GM12878 (cell line): ENCODE measurements around the gene RIPOR1. TPM values are rescaled to one million over a fixed set of nuclear protein-coding genes. Genes with fewer than 3 reads are reported as not detected.
A peak's percentile ranks its signal among the peaks of the same experiment; 100 is the strongest.

Source experiments
- ATAC-seq: fragments of 200-7000 bp; cut with Tn5 transposase; 3 replicates; pipeline ENCODE4 v1.9.1; 2020; ENCODE audit warnings: mild to moderate bottlenecking, moderate library complexity
- BruUV-seq: library from RNA; stranded (reverse); fragments of 400-500 nt; replicated peaks from 2 replicates; lab custom pipeline; 2021; lab: Mats Ljungman, UMichigan
- CTCF ChIA-PET: fragments of 300-600 bp; sonication (Branson Sonifier 250); formaldehyde crosslinking; extraction: SDS; loops from one replicate; lab custom pipeline; 2021; ENCODE audit warnings: inconsistent platforms; lab: Yijun Ruan, JAX
- POLR2A ChIA-PET: fragments of 350-600 bp; formaldehyde crosslinking; extraction: SDS; loops from one replicate; lab custom pipeline; 2021; ENCODE audit warnings: inconsistent platforms; lab: Charles Lee
- RAD21 ChIA-PET: fragments of 300-600 bp; sonication (Branson Sonifier 250); formaldehyde crosslinking; loops from one replicate; lab custom pipeline; 2023; ENCODE audit warnings: antibody characterized with exemption; ENCODE audit not compliant: unreplicated experiment; lab: Charles Lee
- SMC1A ChIA-PET: fragments of 300-600 bp; sonication (Branson Sonifier 250); formaldehyde crosslinking; loops from one replicate; lab custom pipeline; 2023; ENCODE audit not compliant: unreplicated experiment, uncharacterized antibody; lab: Charles Lee
- DNase-seq: peaks from one replicate; pipeline ENCODE4 v3.0.0-alpha.2; 2011; ENCODE audit warnings: low read depth, low spot score
- FAIRE-seq: peaks from 3 replicates; lab custom pipeline; 2011; peaks lifted over from hg19 to GRCh38; lab: Jason Lieb, UNC
- H2AFZ ChIP-seq: 2 replicates; pipeline ENCODE4 v1.6.0; 2011; ENCODE audit warnings: low read depth, low read length, control low read depth; ENCODE audit not compliant: control insufficient read depth
- H3K27ac ChIP-seq: 2 replicates; pipeline ENCODE4 v1.5.1; 2011; ENCODE audit warnings: control low read depth; ENCODE audit not compliant: control insufficient read depth, insufficient read depth
- H3K27me3 ChIP-seq, 2 experiments: replicated peaks in 1 of 2; 2 replicates each; pipeline versions ENCODE4 v1.6.0 to v1.6.1; 2011; ENCODE audit warnings: low read length in 1 of 2; ENCODE audit not compliant: control insufficient read depth in 2 of 2, insufficient read depth in 2 of 2
- H3K36me3 ChIP-seq, 2 experiments: 2 replicates each; pipeline ENCODE4 v1.5.1; 2011; ENCODE audit warnings: low read length in 1 of 2; ENCODE audit not compliant: control insufficient read depth in 2 of 2, insufficient read depth in 2 of 2
- H3K4me1 ChIP-seq: 2 replicates; pipeline ENCODE4 v1.6.1; 2011; ENCODE audit warnings: mild to moderate bottlenecking, low read length, moderate library complexity, mixed read lengths; ENCODE audit not compliant: control insufficient read depth, insufficient read depth
- H3K4me2 ChIP-seq: 2 replicates; pipeline ENCODE4 v1.6.0; 2011; ENCODE audit warnings: control low read depth; ENCODE audit not compliant: control insufficient read depth, insufficient read depth
- H3K4me3 ChIP-seq: fragments of 200-600 bp; sonication (generic); 2 replicates; pipeline ENCODE4 v1.5.1; 2016
- H3K79me2 ChIP-seq: 2 replicates; pipeline ENCODE4 v1.6.0; 2011; ENCODE audit warnings: low read length; ENCODE audit not compliant: control insufficient read depth, insufficient read depth
- H3K9ac ChIP-seq: 2 replicates; pipeline ENCODE4 v1.8.0; 2011; ENCODE audit warnings: low read length, control low read depth, mixed read lengths; ENCODE audit not compliant: control insufficient read depth, insufficient read depth
- H3K9me3 ChIP-seq: replicated peaks from 3 replicates; pipeline ENCODE4 v1.5.1; 2011; ENCODE audit warnings: mild to moderate bottlenecking, low read length; ENCODE audit not compliant: control insufficient read depth, insufficient read depth
- H4K20me1 ChIP-seq: 2 replicates; pipeline ENCODE4 v1.6.0; 2011; ENCODE audit not compliant: control insufficient read depth, insufficient read depth
- ATF2 ChIP-seq: IDR thresholded peaks from 2 replicates; pipeline ENCODE4 v1.6.1; 2012; ENCODE audit warnings: low read length, inconsistent platforms
- DPF2 ChIP-seq: fragments of 450-650 bp; IDR thresholded peaks from 2 replicates; pipeline ENCODE4 v1.6.1; 2017; ENCODE audit warnings: mild to moderate bottlenecking
- EED ChIP-seq: sonication (generic); IDR thresholded peaks from 2 replicates; pipeline ENCODE4 v1.6.1; 2016; ENCODE audit warnings: antibody characterized with exemption, low read depth
- IKZF2 ChIP-seq, 2 experiments: fragments of 450-650 bp; IDR thresholded peaks; 2 replicates each; pipeline ENCODE4 v1.6.1; 2017; ENCODE audit warnings: mild to moderate bottlenecking in 2 of 2, moderate library complexity in 2 of 2
- MEF2B ChIP-seq: fragments of 450-650 bp; IDR thresholded peaks from 2 replicates; pipeline ENCODE4 v1.6.1; 2018; ENCODE audit warnings: mild to moderate bottlenecking, moderate library complexity; ENCODE audit not compliant: partially characterized antibody, poor library complexity, severe bottlenecking
- MTA3 ChIP-seq: IDR thresholded peaks from 2 replicates; pipeline ENCODE4 v1.6.1; 2012; ENCODE audit warnings: low read length, inconsistent platforms, borderline replicate concordance
- MXI1 ChIP-seq: fragments of 150-350 bp; IDR thresholded peaks from 2 replicates; pipeline ENCODE4 v1.6.1; 2011; ENCODE audit warnings: low read depth, mild to moderate bottlenecking, inconsistent platforms, low read length, improper control_type of control experiment
- PAX5 ChIP-seq: IDR thresholded peaks from 2 replicates; pipeline ENCODE4 v1.6.1; 2011; ENCODE audit warnings: low read depth, low read length, borderline replicate concordance
- POLR2A ChIP-seq: IDR thresholded peaks from 2 replicates; pipeline ENCODE4 v1.6.1; 2011; ENCODE audit warnings: low read depth, mild to moderate bottlenecking, low read length
- POLR2AphosphoS5 ChIP-seq: IDR thresholded peaks from 2 replicates; pipeline ENCODE4 v1.6.1; 2011; ENCODE audit warnings: mild to moderate bottlenecking, low read length, inconsistent platforms
- RAD21 ChIP-seq: IDR thresholded peaks from 2 replicates; pipeline ENCODE4 v1.6.1; 2011; ENCODE audit warnings: mild to moderate bottlenecking, low read depth, low read length, moderate library complexity; ENCODE audit not compliant: insufficient read depth
- RUNX3 ChIP-seq: IDR thresholded peaks from 2 replicates; pipeline ENCODE4 v1.6.1; 2012; ENCODE audit warnings: low read length, inconsistent platforms
- TCF12 ChIP-seq: IDR thresholded peaks from 2 replicates; pipeline ENCODE4 v1.6.1; 2011; ENCODE audit warnings: low read depth, mild to moderate bottlenecking, low read length
- TCF3 ChIP-seq: IDR thresholded peaks from 2 replicates; pipeline ENCODE4 v1.6.1; 2012; ENCODE audit warnings: low read depth, mild to moderate bottlenecking, low read length, borderline replicate concordance; ENCODE audit not compliant: insufficient read depth
- WGBS: methylation state at CpG from one replicate; pipeline ENCODE4 v1.1.6; 2016; ENCODE audit warnings: low lambda C conversion rate; ENCODE audit not compliant: insufficient replicate concordance, insufficient coverage; ENCODE audit errors: missing lambda C conversion rate; 5-methylcytosine and 5-hydroxymethylcytosine counted together
- in situ Hi-C: fragments of 300-500 bp; cut with MboI; formaldehyde crosslinking; loops from 9 replicates; pipeline ENCODE4 v1.14.3; 2018; ENCODE audit warnings: mixed read lengths
- intact Hi-C: fragments of 100-400 bp; cut with micrococcal nuclease; formaldehyde crosslinking; loops from one replicate; pipeline ENCODE4 v1.14.2; 2022; ENCODE audit not compliant: unreplicated experiment
- polyA plus RNA-seq, 11 experiments: library from polyadenylated mRNA; depleted of rRNA in 4 of 11; unstranded in 6 of 11; stranded (reverse) in 5 of 11; fragments of >200 nt; fragmentation: Nextera tagmentation in 4 of 11; fragmentation: Illumina TruSeq in 1 of 11; extraction: Ambion mirVana in 4 of 11; extraction: Trizol in 1 of 11; gene quantifications; 1 replicate in 1 of 11; 2 replicates in 10 of 11; pipeline versions ENCODE4 v1.2.1 to v1.2.3, GENCODE V29; 2011 to 2016; ENCODE audit warnings: inconsistent platforms in 2 of 11, missing spikeins in 2 of 11, low read depth in 1 of 11
- total RNA-seq, 4 experiments: library from RNA; depleted of rRNA in 3 of 4; stranded (reverse); fragments of >200 nt in 3 of 4; fragmentation: Illumina TruSeq in 1 of 4; extraction: Trizol in 1 of 4; gene quantifications; 2 replicates each; pipeline versions ENCODE4 v1.2.1 to v1.2.3, GENCODE V29; 2013 to 2021

Gene RIPOR1
- total and polyA plus RNA-seq, 10 of the 15 experiments (the other 5 are each of a cell fraction or from before 2014, with no cell fraction given) = 0.13 to 28.5 (median 7.0) TPM

- no peaks in the 10 kb centered on the region for H3K27me3 ChIP-seq
- H3K4me3 ChIP-seq = 0 out of 2 replicates have a peak overlapping the region, but pooled peaks have one; percentile 14
- RAD21 ChIA-PET = interaction anchor here (0.7 to 5.8 kb wide), 20 partner anchors 8 to 388 kb away, joined by 3 to 102 read pairs (median 6); partner anchors contain the start of genes ACD, C16orf86, CARMIL2 and CTCF
- peak; percentile 71 for FAIRE-seq
- peaks cover 35% of the 10 kb centered on the region for H3K4me1 ChIP-seq
- 1% methylated on average over 16 of the region's 16 CpGs for WGBS
- H3K9ac ChIP-seq = peak overlapping the region; percentile 31
- POLR2A ChIA-PET = interaction anchor here (0.8 to 2.6 kb wide), 8 partner anchors 8 to 112 kb away, joined by 3 to 17 read pairs (median 9); partner anchors contain the start of genes ACD, CARMIL2 and RIPOR1
- H2AFZ ChIP-seq = 0 out of 2 replicates have a peak overlapping the region, but pooled peaks have one; percentile 24
- TF ChIP-seq MXI1 = no peak
- 0 out of 2 replicates have a peak, but pooled peaks have one; percentile 24 for TF ChIP-seq ATF2
- no peak; a peak in 1 of 4 replicates for TF ChIP-seq IKZF2 (IDR thresholded peaks at IDR 0.05)
- TF ChIP-seq TCF12 = peak; percentile 85
- TF ChIP-seq EED = peak; percentile 59
- 0 out of 2 replicates have a peak, but pooled peaks have one; percentile 24 for TF ChIP-seq PAX5
- no peak for TF ChIP-seq RAD21
- no peak for TF ChIP-seq DPF2
- peak; percentile 35 for TF ChIP-seq MEF2B
- 0 out of 2 replicates have a peak, but pooled peaks have one; percentile 16 for TF ChIP-seq MTA3
- no peak for TF ChIP-seq RUNX3
- peak; percentile 74 for TF ChIP-seq POLR2A
- TF ChIP-seq TCF3 = 0 out of 2 replicates have a peak, but pooled peaks have one; percentile 84
- peak; percentile 14; the same call in 1 of the 2 replicates for TF ChIP-seq POLR2AphosphoS5
- intact Hi-C loops = loop anchor here (1.0 to 2.0 kb wide), 3 partner anchors 15 to 121 kb away; partner anchors contain the start of gene CTCF
- H3K27ac ChIP-seq = peak overlapping the region; percentile 87
- BruUV-seq = no TSS peak
- peak; percentile 30 for ATAC-seq
- CTCF ChIA-PET = interaction anchor here (0.6 to 5.9 kb wide), 45 partner anchors 9 to 713 kb away, joined by 3 to 138 read pairs (median 4); partner anchors contain the start of genes ACD, ATP6V0D1, C16orf86 and CARMIL2
- in situ Hi-C loops = loop anchor here (5.0 kb wide), 1 partner anchor 95 kb away; no protein-coding TSS in a partner anchor
- peaks cover 7 to 8% of the 10 kb centered on the region in 2 experiments; a peak in 3 of 4 replicates for H3K36me3 ChIP-seq
- no peaks in the 10 kb centered on the region for H4K20me1 ChIP-seq
- SMC1A ChIA-PET = interaction anchor here (0.7 to 6.2 kb wide), 20 partner anchors 8 to 122 kb away, joined by 3 to 86 read pairs (median 5); partner anchors contain the start of genes ACD, C16orf86, CARMIL2 and CTCF
- H3K79me2 ChIP-seq = no peaks in the 10 kb centered on the region
- H3K9me3 ChIP-seq = no peaks in the 10 kb centered on the region
- no peak for DNase-seq
- H3K4me2 ChIP-seq = peak overlapping the region; percentile 82
Measured at GRCh38 chr16:67547423-67548264, 19.0 kb downstream of the RIPOR1 start.
